ENCODE results near the gene SBF2. TPM values are rescaled to one million over a fixed set of nuclear protein-coding genes. Genes with fewer than 3 reads are reported as not detected.

The SBF2 gene
- total and polyA plus RNA-seq, 3 experiments from 2014 or later: 3.7 to 4.3 (median 4.2) TPM

DNA sequence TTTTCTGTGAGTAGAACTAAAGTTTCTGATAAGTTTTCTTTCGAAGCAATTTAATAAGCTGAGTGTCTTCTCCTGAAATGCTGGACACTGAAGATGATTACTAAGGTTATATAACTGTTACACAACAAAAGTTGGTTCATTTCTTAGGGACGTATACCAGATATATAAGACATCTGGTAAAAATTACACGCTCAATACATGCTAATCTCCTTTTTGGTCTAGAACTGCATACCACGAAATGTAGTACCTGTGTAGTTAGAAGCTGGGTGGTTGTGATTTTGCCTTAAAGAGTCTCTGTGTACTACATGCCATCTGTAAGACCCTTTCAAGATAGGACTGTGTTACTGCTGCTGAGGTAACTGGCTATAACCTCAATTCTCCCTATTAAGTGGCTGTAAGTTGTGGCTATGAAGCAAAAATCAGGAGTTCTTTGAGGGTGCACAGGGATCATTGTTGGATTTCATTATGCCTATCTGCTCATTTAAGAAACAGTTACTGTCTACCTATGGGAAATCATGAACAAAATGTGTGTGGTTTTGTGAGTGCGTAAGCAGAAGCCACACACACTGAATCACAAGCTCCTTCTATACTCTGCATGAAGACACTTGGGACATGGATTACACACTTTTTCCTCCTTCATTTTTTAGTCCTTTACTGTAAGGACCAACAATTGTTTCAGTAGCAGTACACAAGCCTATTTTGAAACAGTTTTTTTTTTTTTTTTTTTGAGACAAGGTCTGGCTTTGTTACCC lies 434.3 kb downstream of the SBF2 start:
- Mint-ChIP-seq H3K27me3 (no peaks in the 10 kb centered on the region), H3K36me3 (peaks cover 0 to 3% (median 0%) of the 10 kb centered on the region in 3 donors), H3K9me3 (no peaks in the 10 kb centered on the region), H3K27ac (peak overlapping the region in 3 of 8 donors; percentile 15 to 44 (median 25)), H3K4me1 (peaks cover 4 to 29% (median 23%) of the 10 kb centered on the region in 3 donors), H3K4me3 (peak overlapping the region in 1 of 7 donors; percentile 3)
- H3K27ac ChIP-seq (ENCODE audit: low read depth, low read length): no peak overlapping the region
- peaks cover 16% of the 10 kb centered on the region for H3K4me1 ChIP-seq (ENCODE audit: insufficient read depth, low read length)
- ChIA-PET CTCF (interaction anchor here (0.6 to 1.7 kb wide), 3 partner anchors 115 to 448 kb away, joined by 3 to 5 read pairs (median 3); no protein-coding TSS in a partner anchor), POLR2A (interaction anchor here (0.7 kb wide), 1 partner anchor 443 kb away, joined by 5 read pairs; no protein-coding TSS in a partner anchor)
- no peaks in the 10 kb centered on the region for H3K9me3 ChIP-seq (ENCODE audit: low read length)
- DNase-seq: no peak
- H3K27me3 ChIP-seq (ENCODE audit: insufficient read depth, low read length, poor library complexity, severe bottlenecking): no peaks in the 10 kb centered on the region
- no peak overlapping the region for H3K4me3 ChIP-seq (ENCODE audit: low read length)
- H3K36me3 ChIP-seq (ENCODE audit: insufficient read depth, low read length): no peaks in the 10 kb centered on the region

GRCh38 chr11:9858822-9859221 lies 435.2 kb downstream of the SBF2 start:
- Histone ChIP-seq H3K4me3 (ENCODE audit: low read length) (no peak overlapping the region), H3K27me3 (ENCODE audit: insufficient read depth, low read length, poor library complexity, severe bottlenecking) (no peaks in the 10 kb centered on the region), H3K4me1 (ENCODE audit: insufficient read depth, low read length) (peaks cover 16% of the 10 kb centered on the region), H3K9me3 (ENCODE audit: low read length) (no peaks in the 10 kb centered on the region), H3K36me3 (ENCODE audit: insufficient read depth, low read length) (no peaks in the 10 kb centered on the region), H3K27ac (ENCODE audit: low read depth, low read length) (no peak overlapping the region)
- Mint-ChIP-seq H3K4me1 (peaks cover 4 to 29% (median 23%) of the 10 kb centered on the region in 3 donors), H3K36me3 (peaks cover 0 to 8% (median 0%) of the 10 kb centered on the region in 3 donors), H3K27ac (peak overlapping the region in 1 of 8 donors; percentile 35), H3K9me3 (no peaks in the 10 kb centered on the region), H3K27me3 (no peaks in the 10 kb centered on the region), H3K4me3 (no peak overlapping the region)
- ChIA-PET POLR2A (no interaction called here), CTCF (interaction anchor here (1.7 kb wide), 1 partner anchor 449 kb away, joined by 5 read pairs; no protein-coding TSS in a partner anchor)
- DNase-seq: no peak

DNA sequence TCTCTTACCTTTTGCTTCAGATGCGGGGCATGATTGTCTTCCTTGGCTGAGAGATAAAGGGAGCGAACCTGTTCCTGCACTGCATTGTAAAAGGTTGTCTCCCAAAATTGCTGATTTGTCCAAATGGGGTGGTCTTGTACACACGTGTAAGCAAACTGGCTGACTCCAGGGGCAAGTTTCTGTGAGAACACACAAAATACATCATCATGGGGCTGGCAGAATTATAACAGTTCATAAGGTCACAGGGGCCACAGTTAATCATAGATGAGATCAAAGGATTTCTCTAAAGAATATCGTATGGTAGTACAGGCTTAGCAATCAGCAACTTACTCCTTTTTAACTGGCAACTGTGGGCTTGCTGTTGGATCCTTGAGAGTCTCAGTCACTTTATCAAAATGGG lies 435.8 kb downstream of the SBF2 start:
- no peaks in the 10 kb centered on the region for H3K36me3 ChIP-seq (ENCODE audit: insufficient read depth, low read length)
- ChIA-PET CTCF (interaction anchor here (1.7 kb wide), 1 partner anchor 449 kb away, joined by 5 read pairs; no protein-coding TSS in a partner anchor), POLR2A (no interaction called here)
- Mint-ChIP-seq H3K27me3 (no peaks in the 10 kb centered on the region), H3K4me1 (peaks cover 4 to 29% (median 23%) of the 10 kb centered on the region in 3 donors), H3K4me3 (no peak overlapping the region), H3K27ac (no peak overlapping the region), H3K9me3 (no peaks in the 10 kb centered on the region), H3K36me3 (peaks cover 0 to 13% (median 0%) of the 10 kb centered on the region in 3 donors)
- H3K27me3 ChIP-seq (ENCODE audit: insufficient read depth, low read length, poor library complexity, severe bottlenecking): no peaks in the 10 kb centered on the region
- no peaks in the 10 kb centered on the region for H3K9me3 ChIP-seq (ENCODE audit: low read length)
- H3K27ac ChIP-seq (ENCODE audit: low read depth, low read length): no peak overlapping the region
- H3K4me1 ChIP-seq (ENCODE audit: insufficient read depth, low read length): peaks cover 16% of the 10 kb centered on the region
- no peak overlapping the region for H3K4me3 ChIP-seq (ENCODE audit: low read length)
- no peak for DNase-seq

DNA sequence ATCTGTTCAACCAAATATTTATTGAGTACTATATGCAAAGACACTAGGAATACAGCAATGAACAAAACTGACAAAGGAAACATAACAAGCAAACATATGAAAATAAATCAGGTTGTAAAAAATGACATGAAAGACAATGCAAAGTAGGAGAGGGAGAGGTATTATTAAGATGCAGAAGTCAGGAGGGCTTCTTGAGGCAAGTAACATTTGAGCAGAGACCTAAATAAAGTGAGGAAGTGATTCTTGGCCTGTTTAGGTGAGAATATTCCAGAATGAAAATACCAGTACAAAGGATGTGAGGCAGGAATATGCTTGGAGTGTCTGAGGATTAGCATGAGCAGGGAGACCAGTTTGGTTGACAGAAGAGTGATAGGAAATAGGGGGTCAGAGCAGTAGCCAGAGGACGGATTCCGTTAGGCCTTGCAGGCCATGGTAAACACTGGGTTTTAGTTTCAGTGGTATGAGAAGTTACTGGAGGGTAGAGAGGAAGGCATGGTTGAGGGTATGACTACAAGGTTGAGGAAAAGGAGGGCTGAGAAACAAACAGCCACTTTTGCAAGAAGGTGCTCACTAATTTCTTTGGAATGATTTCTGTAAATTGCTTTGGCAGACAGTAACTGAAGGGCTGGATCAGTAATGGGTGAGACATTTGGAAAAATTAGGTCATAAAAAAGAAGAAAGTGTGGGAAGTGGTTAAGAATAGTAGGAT lies 438.3 kb downstream of the SBF2 start:
- H3K27ac ChIP-seq (ENCODE audit: low read depth, low read length): no peak overlapping the region
- H3K36me3 ChIP-seq (ENCODE audit: insufficient read depth, low read length): no peaks in the 10 kb centered on the region
- Mint-ChIP-seq H3K9me3 (no peaks in the 10 kb centered on the region), H3K36me3 (peaks cover 1 to 23% (median 4%) of the 10 kb centered on the region in 3 donors), H3K4me1 (peaks cover 2 to 21% (median 15%) of the 10 kb centered on the region in 3 donors), H3K27ac (no peak overlapping the region), H3K27me3 (no peaks in the 10 kb centered on the region), H3K4me3 (no peak overlapping the region)
- H3K4me3 ChIP-seq (ENCODE audit: low read length): no peak overlapping the region
- no peaks in the 10 kb centered on the region for H3K27me3 ChIP-seq (ENCODE audit: insufficient read depth, low read length, poor library complexity, severe bottlenecking)
- ChIA-PET CTCF (no interaction called here), POLR2A (no interaction called here)
- no peaks in the 10 kb centered on the region for H3K9me3 ChIP-seq (ENCODE audit: low read length)
- no peak for DNase-seq
- peaks cover 16% of the 10 kb centered on the region for H3K4me1 ChIP-seq (ENCODE audit: insufficient read depth, low read length)

DNA sequence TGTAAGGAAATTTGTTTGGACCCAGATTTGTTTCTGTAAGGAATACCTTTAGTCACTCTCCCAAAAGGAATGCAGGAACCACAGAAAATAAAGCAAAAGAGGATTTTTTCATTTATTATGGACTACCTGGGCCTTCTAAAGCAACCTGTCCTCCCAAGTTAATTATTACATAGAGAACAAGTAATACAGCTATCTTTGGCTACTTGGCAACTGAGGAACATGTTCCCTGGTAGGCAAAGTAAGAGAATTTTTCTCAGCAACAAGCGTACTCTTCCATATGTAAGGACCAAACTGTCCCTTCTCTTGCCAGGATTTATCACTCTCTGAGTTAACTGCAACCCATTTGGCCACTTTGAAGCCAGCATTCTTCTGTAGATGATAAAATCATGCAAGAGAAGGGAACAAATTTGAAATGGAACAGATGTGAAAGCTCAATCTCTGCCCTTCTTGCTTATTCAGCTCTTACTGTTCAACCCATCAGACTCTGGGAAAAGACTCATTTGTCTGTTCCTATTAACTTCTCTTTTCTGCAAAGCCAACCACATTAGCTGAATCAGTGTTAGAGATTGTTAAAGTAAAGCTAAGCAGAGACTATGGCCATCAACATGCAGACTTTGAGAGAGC lies 440.0 kb downstream of the SBF2 start:
- Mint-ChIP-seq H3K27me3 (peaks cover 0 to 1% of the 10 kb centered on the region in 2 donors), H3K4me1 (peaks cover 2 to 11% (median 10%) of the 10 kb centered on the region in 3 donors), H3K9me3 (no peaks in the 10 kb centered on the region), H3K36me3 (peaks cover 4 to 34% (median 6%) of the 10 kb centered on the region in 3 donors), H3K4me3 (no peak overlapping the region), H3K27ac (peak overlapping the region in 1 of 8 donors; percentile 30)
- Histone ChIP-seq H3K27ac (ENCODE audit: low read depth, low read length) (no peak overlapping the region), H3K4me1 (ENCODE audit: insufficient read depth, low read length) (peaks cover 11% of the 10 kb centered on the region), H3K4me3 (ENCODE audit: low read length) (no peak overlapping the region), H3K36me3 (ENCODE audit: insufficient read depth, low read length) (no peaks in the 10 kb centered on the region), H3K27me3 (ENCODE audit: insufficient read depth, low read length, poor library complexity, severe bottlenecking) (no peaks in the 10 kb centered on the region), H3K9me3 (ENCODE audit: low read length) (no peaks in the 10 kb centered on the region)
- POLR2A ChIA-PET: no interaction called here
- CTCF ChIA-PET: no interaction called here
- DNase-seq: no peak

DNA sequence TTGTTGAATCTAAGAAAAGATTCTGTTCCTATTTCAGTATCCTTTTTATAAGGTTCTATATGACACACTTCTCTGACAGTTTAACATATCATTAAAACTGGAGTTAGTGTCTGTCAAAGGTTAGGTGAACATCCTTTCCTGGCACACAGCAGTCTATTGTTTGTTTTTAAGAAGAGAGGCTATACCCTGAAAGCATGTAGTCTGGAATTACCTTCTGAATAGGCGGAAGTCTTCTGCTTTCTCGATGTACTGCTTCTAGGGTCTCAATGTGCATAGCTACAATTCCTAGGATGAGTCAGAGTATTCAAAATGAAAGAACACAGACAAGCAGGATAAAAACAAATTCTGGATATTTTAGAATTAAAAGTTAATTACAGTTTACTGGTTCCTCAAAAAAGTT lies 441.6 kb downstream of the SBF2 start:
- Histone ChIP-seq H3K27ac (ENCODE audit: low read depth, low read length) (no peak overlapping the region), H3K27me3 (ENCODE audit: insufficient read depth, low read length, poor library complexity, severe bottlenecking) (no peaks in the 10 kb centered on the region), H3K4me1 (ENCODE audit: insufficient read depth, low read length) (no peaks in the 10 kb centered on the region), H3K36me3 (ENCODE audit: insufficient read depth, low read length) (no peaks in the 10 kb centered on the region), H3K4me3 (ENCODE audit: low read length) (no peak overlapping the region), H3K9me3 (ENCODE audit: low read length) (no peaks in the 10 kb centered on the region)
- ChIA-PET POLR2A (no interaction called here), CTCF (no interaction called here)
- Mint-ChIP-seq H3K27me3 (peaks cover 0 to 1% of the 10 kb centered on the region in 2 donors), H3K9me3 (no peaks in the 10 kb centered on the region), H3K4me1 (no peaks in the 10 kb centered on the region), H3K4me3 (no peak overlapping the region), H3K36me3 (peaks cover 6 to 32% (median 7%) of the 10 kb centered on the region in 3 donors), H3K27ac (peak overlapping the region in 1 of 8 donors; percentile 50)
- no peak for DNase-seq

GRCh38 chr11:9851366-9851765 lies 442.7 kb downstream of the SBF2 start:
- Mint-ChIP-seq H3K27me3 (peaks cover 0 to 1% of the 10 kb centered on the region in 2 donors), H3K4me3 (no peak overlapping the region), H3K9me3 (no peaks in the 10 kb centered on the region), H3K27ac (no peak overlapping the region), H3K36me3 (peaks cover 6 to 39% (median 16%) of the 10 kb centered on the region in 3 donors), H3K4me1 (peaks cover 0 to 4% (median 0%) of the 10 kb centered on the region in 3 donors)
- ChIA-PET POLR2A (no interaction called here), CTCF (interaction anchor here (1.2 kb wide), 1 partner anchor 11 kb away, joined by 3 read pairs; no protein-coding TSS in a partner anchor)
- Histone ChIP-seq H3K27me3 (ENCODE audit: insufficient read depth, low read length, poor library complexity, severe bottlenecking) (no peaks in the 10 kb centered on the region), H3K4me3 (ENCODE audit: low read length) (no peak overlapping the region), H3K9me3 (ENCODE audit: low read length) (no peaks in the 10 kb centered on the region), H3K36me3 (ENCODE audit: insufficient read depth, low read length) (no peaks in the 10 kb centered on the region), H3K27ac (ENCODE audit: low read depth, low read length) (no peak overlapping the region), H3K4me1 (ENCODE audit: insufficient read depth, low read length) (no peaks in the 10 kb centered on the region)
- DNase-seq: no peak

Measured in CD8-positive, alpha-beta memory T cell (primary cell).